ENCODE measurements around the gene AATF. TPM values are rescaled to one million over a fixed set of nuclear protein-coding genes. Genes with fewer than 3 reads are reported as not detected.
A peak's percentile ranks its signal among the peaks of the same experiment; 100 is the strongest.

Gene AATF
- total RNA-seq, 1 donor from 2014 or later: 28.9 TPM

DNA sequence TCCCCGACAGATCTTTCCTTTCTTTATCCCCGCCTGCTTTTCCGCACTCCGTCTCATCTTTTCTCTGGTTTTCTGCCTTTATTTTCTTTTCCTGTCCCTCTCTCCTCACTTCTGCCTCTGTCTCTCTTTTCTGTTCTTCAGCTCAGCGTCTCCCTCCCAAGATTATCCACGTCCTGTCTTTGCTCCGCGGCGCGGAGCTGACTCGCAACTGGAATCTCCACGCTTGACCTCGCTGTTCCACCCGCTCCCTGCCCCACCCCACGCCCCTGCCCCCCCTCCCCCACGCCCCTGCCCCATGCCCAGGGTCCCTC is 16.4 kb upstream of the AATF start:
- H4K20me1 ChIP-seq (ENCODE audit: low read depth): peaks cover 72% of the 10 kb centered on the region
- H3K4me1 Mint-ChIP-seq: peaks cover 49% of the 10 kb centered on the region
- peaks cover 79% of the 10 kb centered on the region for H3K4me1 ChIP-seq
- no peak overlapping the region for H3K4me2 ChIP-seq
- H3K4me3 ChIP-seq: no peak overlapping the region
- no peaks in the 10 kb centered on the region for H3K9me3 Mint-ChIP-seq
- no peak overlapping the region for H3K9ac ChIP-seq
- H3K4me3 Mint-ChIP-seq: no peak overlapping the region
- no peak overlapping the region for H3K27ac ChIP-seq
- no peak overlapping the region for H3K27ac Mint-ChIP-seq
- no peaks in the 10 kb centered on the region for H3K36me3 Mint-ChIP-seq
- TF ChIP-seq, protein P1, sequence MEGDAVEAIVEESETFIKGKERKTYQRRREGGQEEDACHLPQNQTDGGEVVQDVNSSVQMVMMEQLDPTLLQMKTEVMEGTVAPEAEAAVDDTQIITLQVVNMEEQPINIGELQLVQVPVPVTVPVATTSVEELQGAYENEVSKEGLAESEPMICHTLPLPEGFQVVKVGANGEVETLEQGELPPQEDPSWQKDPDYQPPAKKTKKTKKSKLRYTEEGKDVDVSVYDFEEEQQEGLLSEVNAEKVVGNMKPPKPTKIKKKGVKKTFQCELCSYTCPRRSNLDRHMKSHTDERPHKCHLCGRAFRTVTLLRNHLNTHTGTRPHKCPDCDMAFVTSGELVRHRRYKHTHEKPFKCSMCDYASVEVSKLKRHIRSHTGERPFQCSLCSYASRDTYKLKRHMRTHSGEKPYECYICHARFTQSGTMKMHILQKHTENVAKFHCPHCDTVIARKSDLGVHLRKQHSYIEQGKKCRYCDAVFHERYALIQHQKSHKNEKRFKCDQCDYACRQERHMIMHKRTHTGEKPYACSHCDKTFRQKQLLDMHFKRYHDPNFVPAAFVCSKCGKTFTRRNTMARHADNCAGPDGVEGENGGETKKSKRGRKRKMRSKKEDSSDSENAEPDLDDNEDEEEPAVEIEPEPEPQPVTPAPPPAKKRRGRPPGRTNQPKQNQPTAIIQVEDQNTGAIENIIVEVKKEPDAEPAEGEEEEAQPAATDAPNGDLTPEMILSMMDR (IDR thresholded peaks at IDR 0.05): no peak
- peak; percentile 84 for TF ChIP-seq EZH2 (IDR thresholded peaks at IDR 0.05)
- peak; percentile 78 for TF ChIP-seq EZH2phosphoT487 (IDR thresholded peaks at IDR 0.05)
- no peak overlapping the region for H2AFZ ChIP-seq (replicated peaks)
- no peaks in the 10 kb centered on the region for H3K36me3 ChIP-seq
- peaks cover 100% of the 10 kb centered on the region for H3K27me3 ChIP-seq
- H3K27me3 Mint-ChIP-seq (ENCODE audit: insufficient read depth, low read depth): peaks cover 87% of the 10 kb centered on the region
- no peaks in the 10 kb centered on the region for H3K79me2 ChIP-seq (ENCODE audit: low read depth)
- peaks cover 20% of the 10 kb centered on the region for H3F3A ChIP-seq (ENCODE audit: low read depth)
- H3K9me3 ChIP-seq (ENCODE audit: low read depth): no peaks in the 10 kb centered on the region
- DNase-seq (ENCODE audit: low spot score): no peak

DNA sequence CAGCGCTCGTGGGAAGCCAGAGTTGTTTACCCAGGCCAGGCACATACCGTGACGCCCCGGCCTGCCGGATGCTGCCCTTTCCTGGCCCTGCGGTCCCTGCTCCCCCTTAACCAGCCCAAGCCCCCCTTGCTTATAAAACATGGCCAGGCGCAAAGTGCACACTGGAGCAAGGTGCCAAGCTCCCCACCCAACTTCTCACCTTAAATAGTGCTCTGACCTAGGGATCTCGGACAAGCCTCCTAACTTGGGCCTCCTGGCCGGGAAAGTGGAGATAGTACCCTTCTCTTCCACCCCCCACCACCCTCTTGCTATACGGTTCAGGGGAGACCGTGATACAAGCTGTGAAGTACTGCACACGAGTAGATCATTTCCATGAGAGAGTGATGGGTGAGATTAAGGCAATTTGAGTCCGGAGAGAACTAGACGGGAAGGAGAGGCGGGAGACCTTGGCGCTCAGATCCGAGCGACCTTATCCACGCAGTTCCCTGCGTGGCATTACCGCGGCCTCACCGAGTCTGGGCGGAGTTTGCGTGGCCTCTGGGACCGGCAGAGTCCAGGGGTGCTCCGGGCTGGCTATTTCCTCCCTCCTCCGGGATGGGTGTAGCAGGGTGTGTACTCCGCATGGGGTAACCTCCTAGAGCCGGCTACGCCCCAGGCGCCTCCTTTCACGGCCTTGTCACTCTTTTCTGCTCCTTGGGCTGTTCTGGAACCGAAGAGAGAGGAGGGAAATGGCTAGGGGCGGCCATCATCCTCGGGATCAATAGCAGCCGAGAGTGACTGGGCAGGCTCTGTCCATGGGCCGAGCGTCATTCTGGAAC is 15.9 kb upstream of the AATF start:
- H3K36me3 ChIP-seq: no peaks in the 10 kb centered on the region
- H3K27me3 ChIP-seq: peaks cover 100% of the 10 kb centered on the region
- H3K79me2 ChIP-seq (ENCODE audit: low read depth): no peaks in the 10 kb centered on the region
- H4K20me1 ChIP-seq (ENCODE audit: low read depth): peaks cover 77% of the 10 kb centered on the region
- H3K4me1 ChIP-seq: peaks cover 79% of the 10 kb centered on the region
- H3K9me3 ChIP-seq (ENCODE audit: low read depth): no peaks in the 10 kb centered on the region
- peak; percentile 54 for DNase-seq (ENCODE audit: low spot score)
- H3K9ac ChIP-seq: no peak overlapping the region
- no peak overlapping the region for H3K4me3 ChIP-seq
- no peaks in the 10 kb centered on the region for H3K36me3 Mint-ChIP-seq
- peak overlapping the region; percentile 5 for H3K4me3 Mint-ChIP-seq
- H3F3A ChIP-seq (ENCODE audit: low read depth): peaks cover 25% of the 10 kb centered on the region
- H3K4me1 Mint-ChIP-seq: peaks cover 49% of the 10 kb centered on the region
- no peak overlapping the region for H3K27ac ChIP-seq
- peak overlapping the region; percentile 82 for H3K4me2 ChIP-seq
- H2AFZ ChIP-seq (replicated peaks): no peak overlapping the region
- no peaks in the 10 kb centered on the region for H3K9me3 Mint-ChIP-seq
- H3K27me3 Mint-ChIP-seq (ENCODE audit: insufficient read depth, low read depth): peaks cover 89% of the 10 kb centered on the region
- H3K27ac Mint-ChIP-seq: no peak overlapping the region
- TF ChIP-seq, protein P1 (IDR thresholded peaks at IDR 0.05): no peak
- peak; percentile 96 for TF ChIP-seq EZH2 (IDR thresholded peaks at IDR 0.05)
- TF ChIP-seq EZH2phosphoT487 (IDR thresholded peaks at IDR 0.05): peak; percentile 87

DNA sequence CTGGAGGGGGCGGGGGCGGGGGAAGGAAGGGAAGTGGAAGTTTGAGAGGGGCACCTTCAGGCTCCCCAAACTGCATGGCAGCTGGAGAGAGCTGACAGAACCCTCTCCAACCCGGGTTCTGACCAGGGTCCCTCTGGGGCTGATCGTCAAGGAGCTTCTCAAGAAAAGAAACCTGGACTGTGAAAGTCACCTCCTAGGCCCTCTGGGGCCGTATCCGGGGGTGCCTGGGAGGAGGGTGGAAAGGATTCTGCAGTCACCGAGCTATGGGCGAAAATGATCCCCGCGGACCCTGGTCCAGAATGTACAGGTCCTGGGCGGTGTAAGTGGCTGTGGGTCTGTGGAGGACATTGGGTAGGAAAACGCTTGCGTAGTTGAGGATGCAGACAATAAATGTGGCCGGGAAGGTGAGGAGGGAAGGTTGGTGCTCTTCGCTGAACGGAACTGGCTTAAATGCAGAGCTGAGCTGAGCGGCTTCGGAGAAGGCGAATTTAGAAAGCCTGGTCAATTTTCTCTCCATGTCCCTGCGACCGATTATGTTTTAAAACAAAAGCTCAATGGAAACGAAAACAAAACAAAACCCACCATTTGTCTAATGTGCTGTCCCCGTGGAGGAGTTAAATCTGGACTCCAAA is 15.1 kb upstream of the AATF start:
- Histone ChIP-seq H3K4me2 (peak overlapping the region; percentile 82), H3K27ac (no peak overlapping the region), H3K79me2 (ENCODE audit: low read depth) (no peaks in the 10 kb centered on the region), H3K4me3 (peak overlapping the region; percentile 42), H3K9ac (no peak overlapping the region), H3F3A (ENCODE audit: low read depth) (peaks cover 32% of the 10 kb centered on the region), H4K20me1 (ENCODE audit: low read depth) (peaks cover 85% of the 10 kb centered on the region), H3K4me1 (peaks cover 75% of the 10 kb centered on the region), H2AFZ (replicated peaks) (no peak overlapping the region), H3K36me3 (no peaks in the 10 kb centered on the region), H3K9me3 (ENCODE audit: low read depth) (no peaks in the 10 kb centered on the region), H3K27me3 (peaks cover 100% of the 10 kb centered on the region)
- no peaks in the 10 kb centered on the region for H3K9me3 Mint-ChIP-seq
- H3K36me3 Mint-ChIP-seq: no peaks in the 10 kb centered on the region
- peak overlapping the region; percentile 48 for H3K4me3 Mint-ChIP-seq
- TF ChIP-seq, protein P1 (IDR thresholded peaks at IDR 0.05): no peak
- TF ChIP-seq EZH2 (IDR thresholded peaks at IDR 0.05): peak; percentile 4
- H3K27me3 Mint-ChIP-seq (ENCODE audit: insufficient read depth, low read depth): peaks cover 92% of the 10 kb centered on the region
- H3K4me1 Mint-ChIP-seq: peaks cover 48% of the 10 kb centered on the region
- H3K27ac Mint-ChIP-seq: no peak overlapping the region
- peak; percentile 38 for DNase-seq (ENCODE audit: low spot score)
